Sigmoid colon (tissue), 7 donors: ENCODE results near the gene NUP98. TPM values are rescaled to one million over a fixed set of nuclear protein-coding genes. Genes with fewer than 3 reads are reported as not detected.

ENCODE experiments used
- DNase-seq: peaks from one replicate; pipeline ENCODE4 v3.0.0-alpha.2; 2019
- H3K27ac ChIP-seq, 4 donors: fragments of 200-600 bp; sonication (generic); one replicate each; pipeline ENCODE4 v1.5.1; 2016 to 2019; ENCODE audit warnings: mild to moderate bottlenecking in 1 of 4
- H3K27me3 ChIP-seq, 3 donors: fragments of 200-600 bp; sonication (generic); one replicate each; pipeline ENCODE4 v1.5.1; 2019; ENCODE audit warnings: mild to moderate bottlenecking in 1 of 3
- H3K36me3 ChIP-seq, 4 donors: fragments of 200-600 bp; sonication (generic); one replicate each; pipeline ENCODE4 v1.5.1; 2016 to 2019
- H3K4me1 ChIP-seq, 4 donors: fragments of 200-600 bp; sonication (generic); one replicate each; pipeline ENCODE4 v1.5.1; 2017 to 2019
- H3K4me3 ChIP-seq, 4 donors: fragments of 200-600 bp; sonication (generic); one replicate each; pipeline ENCODE4 v1.5.1; 2017 to 2019; ENCODE audit warnings: mild to moderate bottlenecking in 2 of 4, moderate library complexity in 1 of 4
- H3K9me3 ChIP-seq, 4 donors: fragments of 200-600 bp in 3 of 4; sonication (generic) in 3 of 4; one replicate each; pipeline versions ENCODE4 v1.5.1 to v1.6.1; 2013 to 2019
- CTCF ChIP-seq, 4 experiments: fragments of 450-650 bp in 3 of 4; fragments of 200-600 bp in 1 of 4; IDR thresholded peaks; one replicate each; pipeline ENCODE4 v1.5.1; 2016 to 2019; ENCODE audit warnings: antibody characterized with exemption in 4 of 4, mild to moderate bottlenecking in 3 of 4, moderate library complexity in 2 of 4
- EP300 ChIP-seq, 4 donors: sonication (generic); formaldehyde crosslinking; IDR thresholded peaks; one replicate each; pipeline ENCODE4 v1.6.1; 2017; ENCODE audit warnings: antibody characterized with exemption in 4 of 4
- POLR2A ChIP-seq, 2 donors: fragments of 450-650 bp; IDR thresholded peaks; one replicate each; pipeline ENCODE4 v1.6.1; 2016; ENCODE audit warnings: antibody characterized with exemption in 2 of 2, mild to moderate bottlenecking in 2 of 2, moderate library complexity in 2 of 2
- POLR2AphosphoS5 ChIP-seq, 4 donors: sonication (generic); formaldehyde crosslinking; IDR thresholded peaks; one replicate each; pipeline ENCODE4 v1.6.1; 2017; ENCODE audit warnings: antibody characterized with exemption in 4 of 4
- WGBS, 2 donors: extraction: QIAGEN DNeasy Blood & Tissue Kit; methylation state at CpG; one replicate each; pipeline ENCODE4 v1.1.7; 2013; 5-methylcytosine and 5-hydroxymethylcytosine counted together
- intact Hi-C: fragments of 100-400 bp; cut with DNase I; formaldehyde crosslinking; loops from one replicate; pipeline ENCODE4 v1.15.1; 2023
- polyA plus RNA-seq, 3 donors: library from polyadenylated mRNA; stranded (reverse); fragments of 200-250 nt; gene quantifications; one replicate each; pipeline ENCODE4 v1.2.3, GENCODE V29; 2013
- total RNA-seq, 4 donors: library from RNA; depleted of rRNA; stranded (reverse); fragments of >200 nt; gene quantifications; one replicate each; pipeline ENCODE4 v1.1.0, GENCODE V29; 2016
- donor health status: healthy with polysubstance abuse.
- donor health status: Bipolar disorder and iron deficiency.
- donor health status: healthy.

Gene NUP98
- total RNA-seq (100 to 1,000 TPM in 3 of 4 donors, 10 to 100 TPM in 1; 83.5 to 158 (median 126) TPM), polyA plus RNA-seq (10 to 100 TPM; 14.4 to 33.3 (median 14.6) TPM)

- intact Hi-C loops: loop anchor here (2.0 to 5.0 kb wide), 2 partner anchors 43 to 295 kb away; partner anchors contain the start of genes RHOG and RRM1
- Histone ChIP-seq H3K9me3 (no peaks in the 10 kb centered on the region), H3K4me3 (peak within 1 kb of the TSS; percentile 74 to 98 (median 87)), H3K36me3 (peaks cover 0 to 19% (median 8%) of the 10 kb centered on the region in 4 donors), H3K27ac (peak within 1 kb of the TSS; percentile 93 to 98 (median 95)), H3K27me3 (no peaks in the 10 kb centered on the region), H3K4me1 (peaks cover 0 to 35% (median 34%) of the 10 kb centered on the region in 4 donors)
- DNase-seq: peak; percentile 100
- WGBS, 2 donors: 0% methylated on average over 86 of the region's 86 CpGs
- TF ChIP-seq EP300 (IDR thresholded peaks at IDR 0.05) (no peak), POLR2AphosphoS5 (IDR thresholded peaks at IDR 0.05) (peak; percentile 98 to 99 (median 99)), POLR2A (IDR thresholded peaks at IDR 0.05) (peak; percentile 97)
These were observed at the start of gene NUP98 for GRCh38 chr11:3797329-3798090. Gene NUP98, minus strand, starts transcription at chr11:3797554. Its CDS starts 15,437 bp downstream, at chr11:3782117.

- H3K9me3 ChIP-seq: no peaks in the 10 kb centered on the region
- TF ChIP-seq POLR2AphosphoS5 (IDR thresholded peaks at IDR 0.05) (no peak), POLR2A (IDR thresholded peaks at IDR 0.05) (no peak), EP300 (IDR thresholded peaks at IDR 0.05) (no peak), CTCF (IDR thresholded peaks at IDR 0.05) (no peak)
- no peaks in the 10 kb centered on the region for H3K27me3 ChIP-seq
- no peak overlapping the region for H3K27ac ChIP-seq
- WGBS, 2 donors: 47 to 78% methylated on average over 3 of the region's 3 CpGs
- H3K36me3 ChIP-seq: no peaks in the 10 kb centered on the region
- peaks cover 0 to 8% (median 3%) of the 10 kb centered on the region in 4 donors for H3K4me1 ChIP-seq
- intact Hi-C loops: no loop called here
- DNase-seq: no peak
- H3K4me3 ChIP-seq: no peak overlapping the region
These were observed 48.3 kb upstream of the NUP98 start for GRCh38 chr11:3845670-3846069.

GRCh38 chr11:3845246-3845645 is 47.9 kb upstream of the NUP98 start:
- no peak for DNase-seq
- TF ChIP-seq POLR2A (IDR thresholded peaks at IDR 0.05) (no peak), EP300 (IDR thresholded peaks at IDR 0.05) (no peak), CTCF (IDR thresholded peaks at IDR 0.05) (no peak), POLR2AphosphoS5 (IDR thresholded peaks at IDR 0.05) (no peak)
- Histone ChIP-seq H3K9me3 (no peaks in the 10 kb centered on the region), H3K4me1 (peaks cover 0 to 10% (median 3%) of the 10 kb centered on the region in 4 donors), H3K27me3 (no peaks in the 10 kb centered on the region), H3K36me3 (no peaks in the 10 kb centered on the region), H3K4me3 (no peak overlapping the region), H3K27ac (no peak overlapping the region)
- intact Hi-C loops: no loop called here
- WGBS, 2 donors: 83 to 88% methylated on average over 1 of the region's 1 CpG

- intact Hi-C loops: loop anchor here (5.0 kb wide), 1 partner anchor 249 kb away; the partner anchor contains the start of gene RRM1
- H3K27ac ChIP-seq: no peak overlapping the region
- H3K9me3 ChIP-seq: no peaks in the 10 kb centered on the region
- 91 to 92% methylated on average over 3 of the region's 3 CpGs for WGBS, 2 donors
- no peak for TF ChIP-seq CTCF (IDR thresholded peaks at IDR 0.05)
- TF ChIP-seq POLR2A (IDR thresholded peaks at IDR 0.05): no peak
- TF ChIP-seq POLR2AphosphoS5 (IDR thresholded peaks at IDR 0.05): no peak
- no peaks in the 10 kb centered on the region for H3K27me3 ChIP-seq
- H3K4me1 ChIP-seq: peaks cover 0 to 29% (median 21%) of the 10 kb centered on the region in 4 donors
- no peak overlapping the region for H3K4me3 ChIP-seq
- no peaks in the 10 kb centered on the region for H3K36me3 ChIP-seq
- no peak for DNase-seq
These were observed 46.0 kb upstream of the NUP98 start for GRCh38 chr11:3843326-3843725.
